Brain microvascular endothelial cell (primary cell): Measurements from ENCODE around the gene HBM.
"Not testable (repeated sequence)": the region's sequence is repeated elsewhere in the genome, so short reads cannot be mapped to it uniquely, and the experiment has no call there.

ENCODE experiments used
- DNase-seq: peaks from one replicate; pipeline ENCODE4 v3.0.0-alpha.2; 2020
- H3K27ac ChIP-seq: fragments of 250-450 bp; sonication (Bioruptor Pico); 2 replicates; pipeline ENCODE4 v1.5.1; 2020; ENCODE audit warnings: mild to moderate bottlenecking, moderate library complexity
- H3K27me3 ChIP-seq: fragments of 250-450 bp; sonication (Bioruptor Pico); replicated peaks from 2 replicates; pipeline ENCODE4 v1.5.1; 2020; ENCODE audit warnings: mild to moderate bottlenecking
- H3K36me3 ChIP-seq: fragments of 250-450 bp; sonication (Bioruptor Pico); replicated peaks from 2 replicates; pipeline ENCODE4 v1.5.1; 2020; ENCODE audit warnings: mild to moderate bottlenecking
- H3K4me3 ChIP-seq: 2 replicates; pipeline ENCODE4 v1.5.1; 2011; ENCODE audit warnings: low read depth, mild to moderate bottlenecking, control low read depth, low read length, moderate library complexity
- CTCF ChIP-seq: IDR thresholded peaks from 2 replicates; pipeline ENCODE4 v1.5.1; 2011; ENCODE audit warnings: low read depth, mild to moderate bottlenecking, moderate library complexity, low read length, control low read depth, inconsistent platforms; ENCODE audit errors: missing control alignments
- in situ Hi-C: cut with HindIII; loops from 2 replicates; pipeline ENCODE4 v1.10.0; 2017; ENCODE audit warnings: low sequenced_read_pairs, low pct_ligation_motif_present

HBM gene

GRCh38 chr16:173928-174769 lies 8.4 kb downstream of the HBM start:
- peaks cover 38% of the 10 kb centered on the region for H3K27me3 ChIP-seq
- in situ Hi-C loops, DNase-seq, H3K27ac ChIP-seq, H3K4me3 ChIP-seq, H3K36me3 ChIP-seq: not testable (repeated sequence)

- no peak for DNase-seq
- in situ Hi-C loops, result no loop called here
- TF ChIP-seq CTCF, result no peak
- no peaks in the 10 kb centered on the region for H3K36me3 ChIP-seq
- H3K27ac ChIP-seq, result no peak overlapping the region
- H3K4me3 ChIP-seq, result no peak overlapping the region
- H3K27me3 ChIP-seq, result peaks cover 47% of the 10 kb centered on the region
Observed at GRCh38 chr16:175011-175949, 9.5 kb downstream of the HBM start.

GRCh38 chr16:176006-176405 lies 10.2 kb downstream of the HBM start:
- H3K36me3 ChIP-seq, DNase-seq, in situ Hi-C loops, H3K4me3 ChIP-seq, H3K27ac ChIP-seq: not testable (repeated sequence)
- H3K27me3 ChIP-seq, result peaks cover 44% of the 10 kb centered on the region

- peaks cover 39% of the 10 kb centered on the region for H3K27me3 ChIP-seq
- H3K4me3 ChIP-seq, DNase-seq, H3K27ac ChIP-seq, H3K36me3 ChIP-seq, in situ Hi-C loops: not testable (repeated sequence)
Observed at GRCh38 chr16:176477-177382, 11.0 kb downstream of the HBM start, which contains the start of gene HBA1. Gene HBA1, plus strand, starts transcription at chr16:176680. Its CDS starts 37 bp downstream, at chr16:176717.

GRCh38 chr16:177394-177822 lies 11.6 kb downstream of the HBM start:
- no peak for TF ChIP-seq CTCF

GRCh38 chr16:177981-178667 lies 12.3 kb downstream of the HBM start:
- TF ChIP-seq CTCF, result no peak
- no peak overlapping the region for H3K27ac ChIP-seq

More at GRCh38 chr16:177394-177822, 11.6 kb downstream of the HBM start:
- Histone ChIP-seq H3K27me3 (peaks cover 38% of the 10 kb centered on the region), H3K36me3 (no peaks in the 10 kb centered on the region), H3K27ac (no peak overlapping the region), H3K4me3 (no peak overlapping the region)
- in situ Hi-C loops, result no loop called here
- no peak for DNase-seq

More at GRCh38 chr16:177981-178667, 12.3 kb downstream of the HBM start:
- in situ Hi-C loops, result no loop called here
- DNase-seq, result no peak
- peaks cover 38% of the 10 kb centered on the region for H3K27me3 ChIP-seq
- H3K4me3 ChIP-seq, result no peak overlapping the region
- no peaks in the 10 kb centered on the region for H3K36me3 ChIP-seq
